GM19240 (cell line): ENCODE measurements around the gene ENDOV.
"Not testable (repeated sequence)": the region's sequence is repeated elsewhere in the genome, so short reads cannot be mapped to it uniquely, and the experiment has no call there.

Experiments used
- DNase-seq: peaks from one replicate; pipeline ENCODE4 v3.0.0; 2011; ENCODE audit warnings: low spot score; ENCODE audit not compliant: insufficient read length

The ENDOV gene

GRCh38 chr17:80388175-80388574 is 26.8 kb upstream of the ENDOV start:
- no peak for DNase-seq

DNA sequence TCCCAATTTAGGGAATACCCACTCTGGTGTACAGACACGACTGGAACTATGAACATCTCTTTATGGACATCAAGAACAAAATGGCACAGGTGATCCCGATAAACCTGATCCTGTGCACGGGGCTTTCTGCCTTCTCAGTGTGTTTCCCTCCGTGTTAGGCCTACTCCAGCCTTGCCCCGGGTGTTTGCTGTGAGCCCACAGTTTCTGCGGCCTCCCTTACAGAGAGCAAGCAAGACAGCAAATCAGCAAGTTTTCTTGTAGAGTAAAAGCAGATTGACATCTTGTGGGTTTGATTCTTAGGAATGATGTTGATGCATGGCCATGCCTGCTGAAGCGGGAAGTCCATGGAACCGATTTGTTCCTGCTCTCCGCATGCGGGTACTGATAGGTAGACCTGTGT is 26.4 kb upstream of the ENDOV start:
- DNase-seq, result no peak

DNA sequence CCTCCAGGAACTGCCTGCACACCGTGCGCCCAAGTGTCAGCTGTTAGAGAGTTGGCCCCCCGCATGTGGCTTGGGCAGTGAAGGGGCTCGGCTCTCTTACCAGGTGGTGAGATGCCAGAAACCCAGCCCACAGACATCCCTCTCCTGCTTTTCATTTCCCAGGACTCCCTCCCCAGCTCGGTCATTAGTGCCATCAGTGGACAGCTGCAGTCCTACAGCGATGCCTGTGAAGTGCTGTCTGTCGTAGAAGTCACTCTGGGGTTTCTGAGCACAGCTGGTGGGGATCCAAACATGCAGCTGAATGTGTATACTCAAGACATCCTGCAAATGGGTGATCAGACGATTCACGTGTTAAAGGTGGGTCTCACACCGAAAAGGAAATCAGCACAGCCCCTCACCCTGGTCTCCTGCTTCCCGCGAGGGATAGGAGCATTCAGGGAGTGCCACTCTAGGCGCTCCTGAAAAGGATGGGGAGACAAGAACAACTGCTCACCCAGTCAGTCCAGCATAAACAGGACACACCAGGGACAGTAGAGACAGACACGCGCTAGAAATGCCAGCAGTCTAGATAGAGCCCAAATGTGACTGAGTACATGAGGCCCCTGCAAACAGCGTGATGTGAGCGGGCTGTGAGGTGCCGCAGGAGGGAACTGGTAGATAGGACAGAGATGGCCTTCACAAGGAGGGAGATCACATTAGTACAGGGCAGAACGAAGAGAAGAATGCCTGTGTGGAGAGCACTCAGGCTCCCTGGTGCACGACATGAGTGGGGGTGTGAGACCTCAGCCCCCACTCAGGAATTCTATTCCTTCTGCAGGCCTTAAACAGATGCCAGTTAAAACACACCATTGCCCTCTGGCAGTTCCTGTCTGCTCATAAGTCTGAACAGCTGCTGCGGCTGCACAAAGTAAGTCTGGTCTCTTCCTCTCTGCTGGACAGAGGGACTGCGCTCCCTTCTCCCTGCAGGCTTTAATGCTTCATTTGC is 25.7 kb upstream of the ENDOV start:
- DNase-seq, result no peak

DNA sequence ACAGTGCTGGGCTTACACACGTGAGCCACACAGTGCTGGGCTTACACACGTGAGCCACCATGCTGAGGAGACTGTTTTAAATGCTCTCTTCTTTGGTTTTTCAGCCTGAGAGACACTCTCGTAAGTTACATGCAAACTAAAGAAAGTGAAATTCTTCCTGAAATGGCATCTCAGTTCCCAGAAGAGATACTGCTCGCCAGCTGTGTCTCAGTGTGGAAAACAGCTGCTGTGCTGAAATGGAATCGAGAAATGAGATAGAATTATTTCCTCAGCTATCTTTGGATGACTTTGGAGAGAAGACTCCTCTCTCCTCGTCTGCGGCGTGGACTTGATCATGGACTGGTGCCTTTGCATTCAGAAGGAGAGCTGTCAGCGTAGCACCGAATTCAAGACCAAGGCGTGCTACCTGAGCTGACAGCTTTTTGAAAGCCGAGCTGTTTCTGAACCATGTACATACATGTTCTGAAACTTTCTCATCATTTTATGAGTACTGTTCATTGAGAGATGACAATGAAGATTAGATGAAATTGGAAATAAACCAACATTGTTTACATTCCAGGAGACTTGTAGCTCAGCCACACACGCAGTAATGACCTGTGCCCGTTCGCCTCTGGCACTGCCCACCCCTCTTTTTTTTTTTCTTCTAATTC is 21.6 kb upstream of the ENDOV start:
- DNase-seq, result no peak

DNA sequence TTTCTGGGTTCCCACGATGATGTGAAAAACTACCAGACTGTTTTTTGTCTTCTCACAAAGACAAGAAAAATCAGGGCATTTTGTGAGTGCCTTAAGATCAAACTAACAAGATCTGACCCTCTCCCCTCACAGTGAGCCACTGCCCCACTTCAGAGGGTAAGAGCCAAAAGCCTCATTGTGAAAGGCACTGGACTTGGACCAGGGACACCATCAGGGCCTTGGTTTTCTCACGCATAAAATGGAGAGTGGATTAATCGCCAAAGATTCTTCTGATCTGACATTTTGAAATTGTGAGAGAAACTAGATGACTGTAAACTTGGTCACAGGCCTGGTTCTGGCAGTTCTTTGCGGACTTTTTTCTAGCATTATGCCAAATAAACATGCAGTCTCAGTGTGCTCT is 21.0 kb upstream of the ENDOV start:
- DNase-seq, result no peak

DNA sequence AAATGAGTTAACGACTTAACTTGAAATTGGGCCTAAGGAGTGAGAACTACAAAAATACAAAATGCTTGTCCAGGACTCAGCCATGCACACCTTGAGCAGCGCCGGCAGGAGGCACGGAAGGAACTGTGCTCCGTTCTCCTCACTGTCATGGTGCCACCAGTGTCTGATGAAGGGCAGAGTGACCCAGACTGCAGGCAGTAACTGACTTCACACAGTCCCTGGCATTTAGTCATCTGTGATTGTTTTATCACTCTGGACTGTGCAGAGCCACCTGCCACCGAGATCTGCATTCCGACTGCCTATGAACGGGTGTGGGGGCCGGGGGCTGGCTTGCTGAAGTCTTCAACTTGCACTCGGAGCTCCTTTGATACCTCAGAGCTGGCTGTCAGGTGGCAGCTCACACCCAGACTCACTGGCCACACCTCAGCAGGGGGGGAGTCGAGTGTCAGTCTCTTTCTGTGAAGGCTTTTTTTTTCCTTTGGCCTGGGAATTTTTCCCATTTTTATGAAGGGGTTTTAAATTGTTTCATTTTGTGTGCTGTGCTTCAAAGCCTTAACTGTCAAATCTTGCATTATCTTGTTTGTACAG is 20.2 kb upstream of the ENDOV start:
- DNase-seq, result no peak

DNA sequence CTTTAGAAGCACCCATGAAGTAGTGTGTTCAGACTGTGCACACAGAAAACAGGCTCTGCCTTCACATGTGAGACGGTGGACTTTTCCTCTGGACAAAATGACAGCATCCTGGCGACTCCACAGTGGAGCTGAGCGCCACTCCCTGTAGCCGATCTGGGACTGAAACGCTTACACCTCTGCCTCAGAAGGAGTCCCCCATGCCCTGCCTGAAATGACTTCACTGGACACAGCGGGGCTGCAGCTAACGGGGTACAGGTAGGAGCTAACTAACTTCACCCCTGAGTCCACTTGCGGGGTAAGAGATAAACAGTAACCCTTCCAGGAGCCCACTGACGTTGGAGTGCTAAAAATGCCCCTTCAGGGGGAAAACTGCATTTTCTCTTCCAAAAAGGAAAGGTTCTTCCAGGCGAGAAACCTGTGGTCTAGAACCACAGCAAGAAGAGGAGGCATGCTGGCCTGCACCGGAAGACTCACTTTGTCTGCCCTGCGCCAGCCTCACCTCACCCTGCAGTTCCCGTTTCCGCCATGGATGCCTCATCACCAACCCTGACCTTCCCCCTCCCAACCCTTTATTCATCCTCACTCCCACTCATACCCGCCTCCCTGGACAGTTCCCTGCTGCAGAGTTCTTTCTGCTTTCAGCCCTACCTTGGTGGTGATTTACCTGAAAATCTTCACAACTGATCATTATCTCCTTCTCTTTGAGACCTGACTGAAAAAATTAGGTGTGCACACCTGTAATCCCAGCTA is 19.4 kb upstream of the ENDOV start:
- DNase-seq, result no peak

DNA sequence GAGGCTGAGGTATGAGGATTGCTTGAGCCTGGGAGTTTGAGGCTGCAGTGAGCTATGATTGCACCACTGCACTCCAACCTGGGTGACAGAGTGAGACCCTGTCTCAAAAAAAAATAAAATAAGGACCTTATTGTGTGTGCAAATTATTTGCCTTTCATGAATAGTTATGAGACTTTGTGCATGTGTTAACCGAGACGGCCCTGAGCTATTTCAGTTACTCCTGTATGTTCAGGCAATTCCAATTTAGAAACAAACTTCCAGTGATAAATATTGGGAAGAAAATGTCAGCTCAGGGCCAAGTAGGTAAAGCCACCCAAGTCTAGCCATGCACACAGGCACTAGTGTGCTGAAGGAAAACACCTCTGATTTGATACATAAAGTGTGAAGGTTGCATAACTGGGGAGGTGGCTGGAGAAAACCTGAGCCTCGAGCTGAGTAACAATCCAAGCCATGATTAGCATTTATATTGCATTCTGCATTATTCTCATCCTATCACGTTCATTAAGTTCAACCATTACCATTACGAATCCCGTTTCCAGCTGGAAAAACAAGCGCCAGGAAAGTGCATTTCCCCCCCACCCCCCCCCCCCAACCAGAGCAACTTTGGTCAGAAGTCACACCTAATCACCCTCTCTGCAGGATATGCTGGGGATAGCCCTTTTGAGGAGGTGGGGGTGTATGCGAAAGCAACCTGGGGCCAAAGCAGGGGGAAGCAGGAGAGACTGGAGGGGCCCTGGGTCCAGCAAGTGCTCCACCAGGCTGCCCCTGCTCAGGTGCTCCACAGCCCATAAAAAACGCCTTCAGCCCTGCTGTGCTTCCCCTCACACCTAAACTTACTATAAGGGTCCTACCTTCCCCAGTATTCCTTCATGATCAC is 18.6 kb upstream of the ENDOV start:
- DNase-seq, result no peak

DNA sequence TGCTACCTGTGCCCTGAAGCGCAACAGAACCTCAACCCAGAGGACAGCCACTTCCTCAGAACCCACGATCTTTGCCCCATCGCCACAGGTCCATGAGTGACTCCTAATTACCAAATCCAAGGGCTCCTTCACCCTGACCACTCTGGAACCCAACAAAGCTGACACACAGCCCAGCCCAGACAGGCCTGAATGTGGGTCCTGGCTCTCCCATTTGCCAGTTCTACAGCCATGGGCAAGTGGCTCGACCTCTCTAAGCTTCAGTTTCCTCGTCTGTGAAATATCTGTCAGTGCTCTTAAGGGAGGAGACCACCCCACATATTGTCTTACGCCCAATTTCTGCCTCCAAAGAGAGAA is 18.0 kb upstream of the ENDOV start:
- no peak for DNase-seq

- no peak for DNase-seq
These were observed 17.3 kb upstream of the ENDOV start for GRCh38 chr17:80397686-80398085.

DNA sequence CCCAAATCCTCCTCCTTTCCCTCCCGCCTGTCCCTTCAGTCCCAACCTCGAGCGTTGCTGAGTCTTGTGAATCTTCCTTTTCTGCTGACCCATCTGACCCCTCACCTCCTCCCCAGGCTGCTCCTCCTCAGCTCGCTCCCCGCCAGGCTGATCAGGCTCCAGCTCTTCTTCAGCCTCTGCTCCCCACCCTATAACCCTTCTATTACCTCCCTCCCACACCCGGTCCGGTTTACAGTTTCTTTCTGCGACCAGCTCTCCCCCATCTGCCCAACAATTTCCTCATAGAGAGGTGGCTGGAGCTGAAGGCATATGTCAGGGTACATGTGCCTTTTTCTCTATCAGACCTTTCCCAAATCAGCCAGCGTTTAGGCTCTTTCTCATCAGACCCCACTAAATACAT is 13.9 kb upstream of the ENDOV start:
- DNase-seq, result not testable (repeated sequence)

DNA sequence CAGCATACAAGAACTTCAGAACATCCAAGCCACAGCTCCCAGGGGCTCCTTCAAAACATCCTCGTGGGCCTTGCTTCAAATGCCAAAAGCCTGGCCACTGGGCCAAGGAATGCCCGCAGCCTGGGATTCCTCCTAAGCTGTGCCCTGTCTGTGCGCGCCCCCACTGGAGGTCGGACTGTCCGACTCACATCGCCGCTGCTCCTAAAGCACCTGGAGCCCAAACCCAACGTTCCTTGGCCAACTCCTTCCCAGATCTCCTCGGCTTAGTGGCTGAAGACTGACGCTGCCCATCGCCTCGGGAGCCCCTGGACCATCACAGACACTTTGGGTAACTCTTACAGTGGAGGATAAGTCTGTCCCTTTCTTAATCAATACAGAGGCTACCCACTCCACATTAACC is 12.9 kb upstream of the ENDOV start:
- not testable (repeated sequence) for DNase-seq

- no peak for DNase-seq
These were observed 12.0 kb upstream of the ENDOV start for GRCh38 chr17:80402959-80403358.

- DNase-seq, result no peak
These were observed 8.8 kb upstream of the ENDOV start for GRCh38 chr17:80406146-80406545.

DNA sequence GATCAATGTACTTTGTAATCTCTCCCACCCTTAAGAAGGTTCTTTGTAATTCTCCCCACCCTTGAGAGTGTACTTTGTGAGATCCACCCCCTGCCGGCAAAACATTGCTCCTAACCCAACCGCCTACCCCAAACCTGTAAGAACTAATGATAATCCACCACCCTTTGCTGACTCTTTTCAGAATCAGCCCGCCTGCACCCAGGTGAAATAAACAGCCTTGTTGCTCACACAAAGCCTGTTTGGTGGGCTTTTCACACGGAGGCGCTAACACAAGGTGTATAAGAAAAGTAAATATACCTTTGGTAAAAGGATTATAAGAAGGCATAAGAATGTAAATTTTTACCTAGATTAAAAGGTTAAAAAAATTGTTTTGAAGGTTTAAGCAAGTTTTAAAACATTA is 7.0 kb upstream of the ENDOV start:
- not testable (repeated sequence) for DNase-seq

DNA sequence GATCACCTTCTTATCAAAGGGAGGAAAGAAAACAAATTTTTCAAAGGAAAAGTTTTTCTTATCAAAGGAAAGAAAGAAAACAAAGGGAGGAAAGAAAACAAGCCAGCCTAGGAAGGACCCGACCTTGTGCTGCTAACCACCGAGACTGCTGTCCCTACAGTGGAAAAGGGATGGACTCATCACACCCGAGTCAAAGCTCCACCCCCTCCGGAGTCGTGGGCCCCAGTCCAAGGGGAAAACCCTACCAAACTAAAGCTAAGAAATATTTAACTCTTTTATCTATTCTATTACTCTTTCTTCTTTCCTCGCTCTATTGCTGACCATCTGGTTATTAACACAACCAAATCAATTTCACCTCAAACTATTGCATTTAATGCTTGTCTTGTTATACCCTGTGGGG is 6.1 kb upstream of the ENDOV start:
- no peak for DNase-seq

DNA sequence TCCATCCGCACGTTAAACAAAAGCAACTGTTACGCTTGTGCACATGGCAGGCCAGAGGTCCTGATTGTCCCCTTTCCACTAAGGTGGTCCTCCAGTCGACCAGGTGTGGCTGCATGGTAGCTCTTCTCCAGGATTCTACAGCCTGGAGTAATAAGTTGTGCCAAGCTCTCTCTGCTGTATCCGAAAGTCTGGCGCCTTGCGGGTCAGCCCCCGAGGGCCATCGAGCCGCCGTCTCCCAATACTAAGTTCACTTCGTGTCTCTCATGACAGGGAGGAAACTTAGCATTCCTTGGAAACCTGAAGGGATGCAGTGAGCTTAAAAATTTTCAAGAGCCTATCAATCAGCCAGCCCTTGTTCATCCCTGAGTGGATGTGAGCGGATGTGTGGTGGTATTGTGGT is 5.3 kb upstream of the ENDOV start:
- no peak for DNase-seq

DNA sequence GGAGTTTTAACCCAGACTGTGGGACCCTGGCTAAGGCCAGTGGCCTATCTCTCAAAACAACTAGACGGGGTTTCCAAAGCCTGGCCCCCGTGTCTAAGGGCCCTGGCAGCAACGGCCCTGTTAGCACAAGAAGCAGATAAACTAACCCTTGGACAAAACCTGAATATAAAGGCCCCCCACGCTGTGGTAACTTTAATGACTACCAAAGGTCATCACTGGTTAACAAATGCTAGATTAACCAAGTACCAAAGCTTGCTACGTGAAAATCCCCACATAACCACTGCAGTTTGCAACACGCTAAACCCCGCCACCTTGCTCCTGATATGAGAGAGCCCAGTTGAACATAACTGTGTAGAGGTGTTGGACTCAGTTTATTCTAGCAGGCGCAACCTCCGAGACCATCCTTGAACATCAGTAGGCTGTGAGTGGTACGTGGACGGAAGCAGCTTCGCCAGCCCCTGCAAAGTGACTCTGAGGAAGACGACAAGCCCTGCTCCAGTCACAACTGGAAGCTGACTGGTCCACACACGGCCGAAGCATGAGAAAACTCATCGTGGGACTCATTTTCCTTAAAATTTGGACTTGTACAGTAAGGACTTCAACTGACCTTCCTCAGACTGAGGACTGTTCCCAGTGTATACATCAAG is 4.4 kb upstream of the ENDOV start:
- DNase-seq, result not testable (repeated sequence)

DNA sequence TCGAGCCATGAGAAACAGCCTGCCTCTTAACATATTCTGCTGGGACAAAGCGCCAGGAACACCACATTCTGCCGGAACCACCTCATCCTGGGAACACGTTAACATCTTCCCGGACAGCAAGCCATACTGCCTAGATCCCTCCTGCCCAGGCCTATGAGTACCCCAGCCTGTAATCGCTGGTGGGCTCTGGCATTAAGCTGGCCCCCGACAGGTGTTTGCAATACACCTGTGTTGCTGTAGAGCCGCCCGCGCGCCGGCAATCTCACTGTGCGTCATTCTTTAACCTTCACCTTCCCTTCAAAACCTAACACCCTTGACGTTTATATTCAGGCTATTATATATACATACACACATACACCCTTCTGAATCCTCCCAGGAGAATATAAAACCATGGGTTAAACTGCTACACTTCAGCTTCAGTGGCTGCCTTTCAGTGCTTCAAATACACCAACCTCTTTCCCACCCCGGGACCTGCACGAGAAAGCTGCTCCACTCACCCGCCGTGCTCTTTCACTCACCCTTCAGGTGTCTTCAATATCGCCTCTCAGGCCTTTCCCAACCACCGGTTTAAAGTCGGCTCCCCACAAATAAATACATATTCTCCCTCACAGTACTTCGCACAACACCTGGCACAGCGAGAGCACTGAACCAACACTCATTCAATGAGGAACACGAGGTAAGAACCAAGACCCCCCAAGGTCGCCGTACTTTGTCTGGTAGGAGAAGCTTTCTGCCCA is 1.0 kb upstream of the ENDOV start:
- no peak for DNase-seq

DNA sequence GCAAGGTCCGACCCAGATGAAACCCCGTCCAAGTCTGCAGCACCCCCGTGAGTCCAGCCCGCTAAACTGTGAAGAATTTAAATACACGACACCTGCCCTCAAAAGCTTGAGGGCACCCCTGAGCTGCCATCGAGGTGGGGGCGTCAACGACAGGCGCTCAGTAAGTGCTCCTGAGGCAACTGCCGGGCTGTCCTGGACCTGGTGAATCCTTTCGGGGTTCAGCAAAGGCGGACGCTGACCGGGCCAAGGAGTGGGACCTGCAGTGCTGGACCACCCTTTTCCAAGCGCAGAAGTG is 512 bp upstream of the ENDOV start:
- no peak for DNase-seq
